HepG2 (cell line): Measurements from ENCODE around the gene MRPL34. TPM values are rescaled to one million over a fixed set of nuclear protein-coding genes. Genes with fewer than 3 reads are reported as not detected.

Source experiments
- AHDC1 ChIP-seq: sonication (generic); formaldehyde crosslinking; IDR thresholded peaks from 2 replicates; pipeline ENCODE4 v1.5.1; 2020; ENCODE audit warnings: mild to moderate bottlenecking, missing genetic modification reagents, borderline replicate concordance
- CBX1 ChIP-seq: IDR thresholded peaks from one replicate; pipeline ENCODE4 v1.6.1; 2016; ENCODE audit warnings: antibody characterized with exemption, low read depth
- FOXM1 ChIP-seq: sonication (generic); formaldehyde crosslinking; IDR thresholded peaks from 2 replicates; pipeline ENCODE4 v1.5.0; 2020; ENCODE audit warnings: missing genetic modification reagents
- HNRNPUL1 ChIP-seq: fragments of 200-400 bp; formaldehyde crosslinking; IDR thresholded peaks from 2 replicates; pipeline ENCODE4 v1.6.1; 2017; ENCODE audit warnings: low read depth, mild to moderate bottlenecking, low read length, moderate library complexity
- KDM3A ChIP-seq: IDR thresholded peaks from 2 replicates; pipeline ENCODE4 v1.6.1; 2018; ENCODE audit warnings: low read depth, missing compliant biosample characterization
- KDM6A ChIP-seq: IDR thresholded peaks from 2 replicates; pipeline ENCODE4 v1.6.1; 2016; ENCODE audit warnings: low read depth
- KMT2B ChIP-seq: IDR thresholded peaks from 2 replicates; pipeline ENCODE4 v1.6.1; 2016; ENCODE audit warnings: missing genetic modification reagents, missing compliant biosample characterization
- MEF2D ChIP-seq: sonication (generic); formaldehyde crosslinking; IDR thresholded peaks from 2 replicates; pipeline ENCODE4 v1.5.1; 2020; ENCODE audit warnings: mild to moderate bottlenecking, missing genetic modification reagents
- SIN3A ChIP-seq: IDR thresholded peaks from 2 replicates; pipeline ENCODE4 v1.6.1; 2011; ENCODE audit warnings: low read depth, mild to moderate bottlenecking, control low read depth, low read length, borderline replicate concordance
- SRY ChIP-seq: sonication (generic); formaldehyde crosslinking; IDR thresholded peaks from 2 replicates; pipeline ENCODE4 v1.8.0; 2022; ENCODE audit warnings: mild to moderate bottlenecking, missing genetic modification reagents
- STAG1 ChIP-seq: sonication (generic); formaldehyde crosslinking; IDR thresholded peaks from 2 replicates; pipeline ENCODE4 v1.4.0; 2020; ENCODE audit warnings: missing genetic modification reagents
- ZNF256 ChIP-seq: sonication (generic); formaldehyde crosslinking; conservative IDR thresholded peaks from 2 replicates; pipeline ENCODE4 v1.4.0; 2020; ENCODE audit warnings: missing genetic modification reagents
- ZNF280D ChIP-seq: sonication (generic); formaldehyde crosslinking; IDR thresholded peaks from 2 replicates; pipeline ENCODE4 v1.5.1; 2020; ENCODE audit warnings: mild to moderate bottlenecking, missing genetic modification reagents
- ZNF350 ChIP-seq: sonication (generic); formaldehyde crosslinking; IDR thresholded peaks from 2 replicates; pipeline ENCODE4 v1.4.0; 2020; ENCODE audit warnings: mild to moderate bottlenecking, low read depth, missing genetic modification reagents, borderline replicate concordance
- ZNF441 ChIP-seq: sonication (generic); formaldehyde crosslinking; IDR thresholded peaks from 2 replicates; pipeline ENCODE4 v1.7.0; 2021; ENCODE audit warnings: missing genetic modification reagents, borderline replicate concordance
- ZNF549 ChIP-seq: sonication (generic); formaldehyde crosslinking; IDR thresholded peaks from 2 replicates; pipeline ENCODE4 v1.5.0; 2020; ENCODE audit warnings: missing genetic modification reagents
- ZNF816 ChIP-seq: sonication (generic); formaldehyde crosslinking; IDR thresholded peaks from 2 replicates; pipeline ENCODE4 v1.8.0; 2022; ENCODE audit warnings: missing genetic modification reagents, mild to moderate bottlenecking, borderline replicate concordance
- ZSCAN21 ChIP-seq: sonication (generic); formaldehyde crosslinking; IDR thresholded peaks from 2 replicates; pipeline ENCODE4 v1.8.0; 2022; ENCODE audit warnings: mild to moderate bottlenecking, missing genetic modification reagents, moderate library complexity, borderline replicate concordance
- polyA plus RNA-seq, 8 experiments: library from polyadenylated mRNA; depleted of rRNA in 3 of 8; stranded (reverse) in 7 of 8; unstranded in 1 of 8; fragments of >200 nt; fragmentation: Illumina TruSeq in 4 of 8; extraction: Trizol in 4 of 8; gene quantifications; 2 replicates each; pipeline versions ENCODE4 v1.2.1 to v1.2.3, GENCODE V29; 2011 to 2016; ENCODE audit warnings: low read depth in 4 of 8, missing spikeins in 1 of 8, mixed read lengths in 1 of 8; ENCODE audit not compliant: insufficient read depth in 1 of 8
- total RNA-seq, 5 experiments: library from RNA; depleted of rRNA; stranded (reverse); fragments of >200 nt; fragmentation: Illumina TruSeq; extraction: Trizol; gene quantifications; 2 replicates each; pipeline ENCODE4 v1.2.3, GENCODE V29; 2016; ENCODE audit warnings: low read depth in 1 of 5

Gene MRPL34
- total and polyA plus RNA-seq, 2 of the 13 experiments (the other 11 are each of a cell fraction or from before 2014, with no cell fraction given), result 74.0 to 77.3 TPM

- TF ChIP-seq AHDC1 (CRISPR knock-in tag) (no peak), KDM6A (CRISPR knock-in tag) (no peak), ZNF816 (no peak), HNRNPUL1 (no peak), ZNF256 (CRISPR knock-in tag) (no peak), ZNF350 (CRISPR knock-in tag) (no peak), ZSCAN21 (CRISPR knock-in tag) (0 out of 2 replicates have a peak, but pooled peaks have one; percentile 52), MEF2D (CRISPR knock-in tag) (no peak), KDM3A (CRISPR knock-in tag) (no peak), STAG1 (CRISPR knock-in tag) (no peak), ZNF280D (no peak), SIN3A (0 out of 2 replicates have a peak, but pooled peaks have one; percentile 12), ZNF441 (CRISPR knock-in tag) (no peak), FOXM1 (CRISPR knock-in tag) (no peak), ZNF549 (CRISPR knock-in tag) (no peak), CBX1 (no peak), KMT2B (CRISPR knock-in tag) (0 out of 2 replicates have a peak, but pooled peaks have one; percentile 13), SRY (CRISPR knock-in tag) (no peak)
These were observed 34.7 kb downstream of the MRPL34 start (continued) for GRCh38 chr19:17340302-17340870.
